BJ (cell line): ENCODE data around the gene LGALS4. TPM values are rescaled to one million over a fixed set of nuclear protein-coding genes. Genes with fewer than 3 reads are reported as not detected.
"Not testable (repeated sequence)": the region's sequence is repeated elsewhere in the genome, so short reads cannot be mapped to it uniquely, and the experiment has no call there.

Experiments used
- CTCF ChIA-PET: fragments of 350-600 bp; formaldehyde crosslinking; extraction: SDS; loops from one replicate; lab custom pipeline; 2021; ENCODE audit warnings: antibody characterized with exemption, inconsistent platforms; lab: Yijun Ruan, JAX
- POLR2A ChIA-PET: fragments of 300-600 bp; sonication (Branson Sonifier 250); formaldehyde crosslinking; extraction: SDS; loops from one replicate; lab custom pipeline; 2021; ENCODE audit warnings: antibody characterized with exemption; lab: Charles Lee
- DNase-seq: peaks from one replicate; pipeline ENCODE4 v3.0.0-alpha.2; 2011; ENCODE audit warnings: low read depth
- H3K27me3 ChIP-seq: 2 replicates; pipeline ENCODE4 v1.6.0; 2011; ENCODE audit warnings: low read length; ENCODE audit not compliant: control insufficient read depth, insufficient read depth
- H3K36me3 ChIP-seq: 2 replicates; pipeline ENCODE4 v1.5.1; 2011; ENCODE audit warnings: low read length; ENCODE audit not compliant: control insufficient read depth, insufficient read depth
- H3K4me3 ChIP-seq: 2 replicates; pipeline ENCODE4 v1.5.1; 2011; ENCODE audit warnings: low read depth, mild to moderate bottlenecking, control low read depth, low read length
- polyA plus RNA-seq: library from polyadenylated mRNA; depleted of rRNA; stranded (reverse); fragments of >200 nt; gene quantifications from 2 replicates; pipeline ENCODE4 v1.2.3, GENCODE V29; 2011
- TF ChIP-seq, protein P1 (sequence below): IDR thresholded peaks from 2 replicates; pipeline ENCODE4 v1.5.1; 2011; ENCODE audit warnings: low read depth, mild to moderate bottlenecking, control low read depth, inconsistent platforms, low read length, moderate library complexity; ENCODE audit not compliant: insufficient read depth

The LGALS4 gene
- polyA plus RNA-seq, 1 experiment: 0.53 TPM

DNA sequence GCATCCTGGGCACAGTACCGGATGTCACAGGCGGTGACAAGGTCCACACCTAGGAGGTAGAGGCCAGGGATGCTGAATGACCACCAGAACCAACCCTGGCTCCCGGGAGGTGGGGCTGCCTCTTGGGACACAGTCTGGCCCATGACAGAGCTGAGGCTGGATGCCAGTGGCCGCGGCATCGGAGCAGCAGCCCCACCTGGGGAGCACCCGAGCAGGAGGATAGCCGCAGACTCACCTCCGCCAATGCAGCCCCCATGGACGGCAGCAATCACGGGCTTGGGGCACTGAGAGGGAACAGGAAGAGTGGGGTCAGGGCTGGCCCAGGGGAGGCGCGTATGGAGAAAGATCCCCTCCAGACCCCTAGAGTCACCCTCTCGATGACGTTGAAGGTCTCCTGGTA lies 4.3 kb upstream of the LGALS4 start:
- TF ChIP-seq, protein P1, sequence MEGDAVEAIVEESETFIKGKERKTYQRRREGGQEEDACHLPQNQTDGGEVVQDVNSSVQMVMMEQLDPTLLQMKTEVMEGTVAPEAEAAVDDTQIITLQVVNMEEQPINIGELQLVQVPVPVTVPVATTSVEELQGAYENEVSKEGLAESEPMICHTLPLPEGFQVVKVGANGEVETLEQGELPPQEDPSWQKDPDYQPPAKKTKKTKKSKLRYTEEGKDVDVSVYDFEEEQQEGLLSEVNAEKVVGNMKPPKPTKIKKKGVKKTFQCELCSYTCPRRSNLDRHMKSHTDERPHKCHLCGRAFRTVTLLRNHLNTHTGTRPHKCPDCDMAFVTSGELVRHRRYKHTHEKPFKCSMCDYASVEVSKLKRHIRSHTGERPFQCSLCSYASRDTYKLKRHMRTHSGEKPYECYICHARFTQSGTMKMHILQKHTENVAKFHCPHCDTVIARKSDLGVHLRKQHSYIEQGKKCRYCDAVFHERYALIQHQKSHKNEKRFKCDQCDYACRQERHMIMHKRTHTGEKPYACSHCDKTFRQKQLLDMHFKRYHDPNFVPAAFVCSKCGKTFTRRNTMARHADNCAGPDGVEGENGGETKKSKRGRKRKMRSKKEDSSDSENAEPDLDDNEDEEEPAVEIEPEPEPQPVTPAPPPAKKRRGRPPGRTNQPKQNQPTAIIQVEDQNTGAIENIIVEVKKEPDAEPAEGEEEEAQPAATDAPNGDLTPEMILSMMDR: no peak
- POLR2A ChIA-PET: no interaction called here
- DNase-seq: no peak
- no peak overlapping the region for H3K4me3 ChIP-seq
- no peaks in the 10 kb centered on the region for H3K27me3 ChIP-seq
- CTCF ChIA-PET: interaction anchor here (0.7 to 0.8 kb wide), 2 partner anchors 61 to 183 kb away, joined by 3 read pairs; partner anchors contain the start of gene RINL
- H3K36me3 ChIP-seq: peaks cover 20% of the 10 kb centered on the region

DNA sequence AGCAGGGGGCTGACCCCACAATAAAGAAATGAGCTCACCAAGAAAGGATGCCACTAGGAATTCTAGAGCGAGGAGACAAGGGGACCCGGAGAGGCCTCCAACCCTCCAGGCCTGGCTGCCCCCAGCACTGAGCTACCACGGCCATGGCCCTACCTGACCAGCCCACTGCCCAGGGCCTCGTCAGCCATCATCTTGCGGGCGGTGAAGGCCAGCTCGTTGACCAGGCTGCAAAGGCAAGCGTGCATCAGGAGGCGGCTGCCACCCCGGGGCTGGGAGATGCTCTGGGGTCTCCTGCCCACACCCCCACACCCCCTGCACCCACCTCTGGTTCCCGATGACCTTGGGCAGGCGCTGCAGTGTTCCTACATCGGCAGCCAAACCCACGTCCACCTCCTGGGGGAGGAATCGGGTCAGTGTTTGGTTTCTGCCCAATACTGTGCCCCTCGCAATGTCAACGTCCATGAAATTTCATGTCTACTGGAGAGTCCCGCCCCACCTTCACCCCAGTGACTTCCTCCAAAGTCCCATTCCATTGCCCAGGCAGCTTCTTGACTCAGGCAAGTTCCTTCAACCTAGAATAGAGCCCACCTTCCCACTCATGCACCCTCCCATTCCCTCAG lies 3.5 kb upstream of the LGALS4 start:
- Histone ChIP-seq H3K27me3 (no peaks in the 10 kb centered on the region), H3K36me3 (peaks cover 18% of the 10 kb centered on the region), H3K4me3 (no peak overlapping the region)
- TF ChIP-seq, protein P1: no peak
- DNase-seq: no peak
- CTCF ChIA-PET: interaction anchor here (0.7 kb wide), 1 partner anchor 61 kb away, joined by 3 read pairs; the partner anchor contains the start of gene RINL
- POLR2A ChIA-PET: no interaction called here

DNA sequence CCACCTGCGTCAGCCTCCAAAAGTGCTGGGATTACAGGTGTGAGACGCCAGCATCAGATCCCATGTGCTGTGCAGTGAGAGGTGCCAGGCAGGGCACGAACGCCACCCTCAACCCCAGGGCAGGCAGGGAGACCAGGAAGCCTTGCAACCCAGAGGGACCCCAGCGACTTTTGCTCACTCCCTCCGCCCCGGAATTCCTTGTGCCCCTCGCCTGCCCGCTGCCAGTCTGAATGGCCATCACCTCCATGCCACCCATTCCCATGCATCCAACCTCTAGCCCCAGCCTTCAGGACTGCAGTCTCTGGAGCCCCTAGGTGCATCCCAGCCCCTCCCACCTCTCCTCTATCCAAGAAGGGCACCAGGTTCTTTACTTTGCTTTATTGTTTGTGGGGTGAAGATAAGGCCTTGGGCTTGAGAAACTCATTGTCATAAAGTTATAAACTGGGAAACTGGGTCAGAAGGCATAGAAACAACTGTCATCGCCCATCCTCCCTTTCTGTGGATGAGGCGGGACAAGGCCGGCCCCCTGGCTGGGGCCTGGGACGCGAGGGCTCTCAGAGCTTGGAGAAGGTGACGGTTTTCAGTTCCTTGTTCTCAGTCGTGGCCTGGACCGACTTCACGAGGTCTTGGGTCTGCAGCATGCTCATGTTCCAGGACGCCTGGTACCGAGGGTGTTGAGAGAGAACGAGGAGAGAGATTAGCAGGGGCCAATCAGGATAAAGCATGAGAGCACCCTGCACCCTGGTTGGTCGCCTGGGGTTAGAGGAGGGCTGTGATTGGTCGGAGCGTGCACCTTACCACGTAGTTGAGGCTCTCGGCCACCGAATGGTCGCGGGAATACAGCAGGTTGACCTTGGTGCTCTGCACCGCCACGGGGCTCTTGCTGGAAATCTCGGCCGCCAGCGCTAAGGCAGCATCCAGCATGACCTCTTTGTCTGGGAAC lies 2.6 kb upstream of the LGALS4 start:
- TF ChIP-seq, protein P1: no peak
- H3K4me3 ChIP-seq: no peak overlapping the region
- no peak for DNase-seq
- CTCF ChIA-PET: no interaction called here
- peaks cover 17% of the 10 kb centered on the region for H3K36me3 ChIP-seq
- POLR2A ChIA-PET: no interaction called here
- no peaks in the 10 kb centered on the region for H3K27me3 ChIP-seq

DNA sequence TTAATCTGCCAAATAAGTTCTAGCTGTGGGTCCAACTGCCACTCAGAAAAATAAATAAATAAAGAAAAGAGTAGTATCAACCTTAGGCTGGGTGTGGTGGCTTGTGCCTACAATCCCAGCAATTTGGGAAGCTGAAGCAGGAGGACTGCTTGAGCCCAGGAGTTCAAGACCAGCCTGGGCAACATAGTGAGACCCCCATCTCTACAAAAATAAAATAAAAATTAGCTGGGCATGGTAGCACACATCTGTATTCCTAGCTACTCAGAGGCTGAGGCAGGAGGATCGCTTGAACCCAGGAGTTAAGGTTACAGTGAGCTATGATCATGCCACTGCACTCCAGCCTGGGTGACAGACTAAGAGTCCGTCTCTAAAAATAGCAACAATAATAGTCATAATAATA lies 1.2 kb upstream of the LGALS4 start:
- H3K27me3 ChIP-seq, POLR2A ChIA-PET, H3K4me3 ChIP-seq, CTCF ChIA-PET, DNase-seq: not testable (repeated sequence)
- H3K36me3 ChIP-seq: peaks cover 17% of the 10 kb centered on the region

DNA sequence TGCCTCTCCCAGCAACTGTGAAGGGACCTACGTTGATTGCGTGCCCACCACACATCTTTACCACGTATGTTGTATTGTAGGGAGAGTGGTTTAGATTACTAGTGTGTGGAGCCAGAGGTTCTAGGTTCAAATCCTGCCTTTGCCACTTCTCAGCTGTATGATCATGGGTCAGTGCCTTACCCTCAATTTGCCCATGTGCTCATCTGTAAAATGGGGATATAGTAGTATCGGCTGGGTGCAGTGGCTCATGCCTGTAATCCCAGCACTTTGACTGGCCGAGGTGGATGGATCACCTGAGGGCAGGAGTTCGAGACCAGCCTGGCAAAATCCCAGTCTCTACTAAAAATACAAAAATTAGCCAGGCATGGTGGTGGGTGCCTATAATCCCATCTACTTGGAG lies 578 bp upstream of the LGALS4 start:
- POLR2A ChIA-PET: no interaction called here
- CTCF ChIA-PET: interaction anchor here (1.0 kb wide), 1 partner anchor 14 kb away, joined by 3 read pairs; no protein-coding TSS in a partner anchor

More for the DNA sequence above, 578 bp upstream of the LGALS4 start:
- TF ChIP-seq, protein P1: no peak
- no peak overlapping the region for H3K4me3 ChIP-seq
- H3K27me3 ChIP-seq: no peaks in the 10 kb centered on the region
- no peak for DNase-seq
- peaks cover 17% of the 10 kb centered on the region for H3K36me3 ChIP-seq
